GM18520 (cell line): ENCODE measurements around the gene ERICH6.
"Not testable (repeated sequence)": the region's sequence is repeated elsewhere in the genome, so short reads cannot be mapped to it uniquely, and the experiment has no call there.

ENCODE experiments used
- ATAC-seq: cut with Tn5 transposase; IDR thresholded peaks from one replicate; pipeline ENCODE4 v1.9.1; 2021; ENCODE audit not compliant: unreplicated experiment

The ERICH6 gene

DNA sequence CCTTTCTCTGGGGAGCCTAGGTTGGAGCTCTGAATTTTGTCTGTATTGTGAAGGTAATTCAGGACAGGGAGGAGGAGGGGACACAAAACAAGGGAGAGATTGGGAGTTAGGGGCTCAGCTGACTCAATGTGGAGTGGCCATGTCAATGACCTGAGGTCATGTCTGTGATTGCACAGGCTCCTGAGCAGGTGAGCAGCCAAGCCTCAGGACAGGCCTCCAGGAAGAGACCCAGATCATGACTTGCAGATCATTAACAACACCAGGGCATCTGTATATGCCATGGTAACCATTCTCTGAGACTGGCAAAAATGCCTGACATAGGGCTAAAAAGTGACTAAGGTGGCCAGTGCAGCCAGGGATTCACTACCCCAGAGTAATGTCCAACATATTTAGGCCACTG, 20.9 kb downstream of the ERICH6 start:
- ATAC-seq, result no peak

DNA sequence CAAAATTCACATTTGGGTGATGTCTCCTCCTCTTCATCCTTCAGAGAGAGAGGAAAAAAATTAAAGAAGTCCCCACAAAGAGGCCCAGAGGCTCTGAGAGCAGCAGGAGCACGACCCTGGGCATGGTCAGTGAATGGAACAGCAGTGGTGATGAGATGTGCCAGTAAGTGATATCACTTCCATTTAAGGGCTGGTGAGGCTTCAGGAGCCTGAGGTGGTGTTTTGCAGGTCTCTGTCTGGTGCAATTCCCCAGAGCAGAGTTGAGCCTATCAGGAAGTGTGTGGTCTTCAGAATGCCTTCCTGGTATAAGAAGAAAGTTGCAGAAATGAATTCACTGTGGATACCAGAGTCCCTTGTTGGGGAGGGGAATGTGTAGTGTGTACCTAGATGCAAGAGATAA, 21.4 kb downstream of the ERICH6 start:
- no peak for ATAC-seq

DNA sequence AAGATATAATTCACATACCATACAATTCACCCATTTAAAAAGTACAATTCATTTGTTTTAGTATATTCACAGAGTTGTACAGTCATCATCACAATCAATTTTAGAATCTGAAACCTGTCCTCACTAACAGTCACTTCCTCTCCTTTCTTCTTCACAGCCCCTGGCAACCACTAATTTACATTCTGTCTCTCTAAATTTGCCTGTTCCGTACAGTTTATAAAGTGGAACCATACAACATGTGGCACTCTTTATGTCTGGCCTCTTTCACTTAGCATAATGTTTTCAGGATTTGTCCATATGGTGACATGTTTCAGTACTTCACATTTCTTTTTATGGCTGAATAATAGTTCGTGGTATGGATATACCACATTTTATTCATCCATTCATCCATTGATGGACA, 22.7 kb downstream of the ERICH6 start:
- ATAC-seq, result peak; percentile 99

DNA sequence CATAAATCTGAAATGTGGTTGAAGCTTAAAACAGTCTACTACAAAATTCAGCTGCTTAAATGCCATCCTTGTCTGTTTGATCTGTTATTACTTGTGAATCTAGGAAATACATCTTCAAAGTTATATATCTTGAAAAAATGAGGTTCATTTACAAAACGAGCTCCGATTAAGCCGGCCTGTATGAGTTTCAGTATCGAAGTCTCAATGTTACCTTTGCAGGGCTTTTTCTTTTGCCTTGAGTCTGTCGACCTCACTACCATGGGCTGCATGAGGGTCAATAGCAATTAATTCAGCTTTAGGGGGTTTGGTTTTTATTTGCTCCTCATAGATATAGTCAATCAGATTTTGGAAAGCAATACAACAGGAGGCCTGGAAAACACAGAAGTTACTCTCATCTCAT, 23.2 kb downstream of the ERICH6 start:
- ATAC-seq, result no peak

DNA sequence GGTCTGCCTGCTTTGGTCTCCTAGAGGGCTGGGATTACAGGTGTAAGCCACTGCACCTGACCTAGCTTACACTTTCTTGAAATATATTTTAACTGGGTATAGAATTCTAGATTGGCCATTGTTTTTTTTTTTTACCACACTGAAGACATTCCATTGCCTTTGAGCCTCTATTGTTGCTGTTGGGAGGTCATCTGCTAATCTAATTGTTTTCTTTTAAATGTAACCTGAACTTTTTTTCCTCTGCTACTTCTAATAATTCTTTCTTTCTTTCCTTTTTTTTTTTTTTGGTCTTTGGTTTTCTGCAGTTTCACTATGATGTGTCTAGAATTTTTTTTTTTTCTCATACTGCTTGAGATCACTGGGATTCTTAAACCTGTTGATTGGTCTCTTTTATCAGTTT, 28.1 kb downstream of the ERICH6 start:
- no peak for ATAC-seq

DNA sequence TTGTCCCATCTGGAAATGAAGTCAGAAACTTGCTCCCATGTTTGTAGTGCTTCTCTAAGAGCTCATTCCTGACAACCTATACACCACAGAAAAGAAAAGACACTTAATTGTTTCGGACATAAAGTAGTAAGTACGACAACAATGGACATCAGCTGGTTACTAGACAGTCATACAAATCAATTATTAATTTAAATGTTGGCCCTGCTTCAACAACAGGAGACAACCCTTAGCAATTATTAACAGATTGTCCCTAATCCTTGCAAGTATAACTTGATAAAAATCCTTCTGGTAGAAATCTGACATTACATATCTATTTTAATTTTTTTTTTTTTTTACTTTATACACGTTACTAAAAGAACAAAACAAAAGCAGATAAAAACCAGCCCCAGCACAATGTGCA, 29.8 kb downstream of the ERICH6 start:
- no peak for ATAC-seq

DNA sequence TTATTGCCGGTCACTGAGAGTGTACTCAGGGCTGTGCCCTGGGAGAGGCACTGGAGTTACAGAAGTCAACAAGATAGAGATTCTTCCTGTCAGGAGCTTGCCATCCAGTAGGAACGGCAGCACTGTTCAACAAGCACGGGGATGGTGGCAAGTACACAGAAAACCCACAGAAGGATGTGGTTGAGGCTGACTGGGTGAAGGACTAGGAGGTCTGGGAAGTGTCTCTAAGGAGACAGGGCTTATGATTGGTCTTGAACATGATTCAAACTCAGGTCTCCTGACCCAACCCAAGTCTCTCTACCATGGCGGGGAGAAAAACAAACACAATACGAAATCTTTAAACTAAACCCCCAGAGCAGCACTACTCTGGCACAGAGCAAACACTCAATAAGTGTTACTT, 37.6 kb downstream of the ERICH6 start:
- no peak for ATAC-seq

DNA sequence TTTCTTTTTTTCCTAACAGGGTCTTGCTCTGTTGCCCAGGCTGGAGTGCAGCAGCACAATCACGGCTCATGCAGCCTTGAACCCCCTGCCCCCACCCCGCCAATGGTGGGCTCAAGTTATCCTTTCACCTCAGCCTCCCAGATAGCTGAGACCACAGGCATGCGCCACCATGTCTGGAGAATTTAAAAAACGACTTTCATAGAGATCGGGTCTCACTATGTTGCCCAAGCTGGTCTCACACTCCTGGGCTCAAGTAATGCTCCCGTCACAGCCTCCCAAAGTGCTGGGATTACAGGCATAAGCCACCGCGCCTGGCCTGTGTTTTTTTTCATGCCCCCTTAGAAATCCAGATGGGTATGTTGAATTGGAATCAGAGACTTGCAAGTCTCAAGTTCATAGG, 40.3 kb downstream of the ERICH6 start:
- ATAC-seq, result no peak

DNA sequence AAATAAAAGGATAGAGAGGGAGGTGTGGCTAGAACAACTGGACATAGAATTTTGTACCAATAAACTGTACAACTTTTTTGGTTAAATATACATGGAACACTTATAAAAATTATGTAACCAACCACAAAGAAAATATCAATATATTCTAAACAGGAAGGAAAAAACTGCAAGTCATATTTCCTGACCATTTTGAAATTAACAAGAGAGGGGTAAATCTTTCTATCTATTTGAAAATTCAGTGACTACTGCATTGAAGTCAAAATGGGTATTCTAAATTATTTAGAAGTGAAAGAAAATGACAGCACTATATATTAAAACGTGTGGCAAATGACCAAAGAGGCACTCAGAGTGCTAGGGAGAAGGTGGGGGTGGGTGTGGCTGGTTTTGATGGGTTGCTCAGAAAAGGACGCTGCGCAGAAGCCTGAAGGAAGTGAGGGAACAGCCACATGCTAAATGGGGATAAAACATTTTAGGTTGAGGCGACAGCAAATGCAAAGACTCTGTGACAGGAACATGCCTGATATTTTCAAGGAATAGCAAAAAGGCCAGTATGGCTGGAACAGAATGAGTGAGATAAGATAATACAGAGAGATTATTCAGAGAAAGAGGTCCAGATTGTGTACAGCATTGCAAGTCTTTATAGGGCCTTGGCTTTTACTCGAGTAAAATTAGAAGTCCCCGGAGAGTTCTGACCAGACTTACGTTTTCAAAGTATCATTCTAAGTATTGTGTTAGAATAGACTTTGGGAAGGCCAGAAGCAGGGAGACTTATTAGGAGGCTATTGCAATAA, 41.1 kb downstream of the ERICH6 start:
- no peak for ATAC-seq

DNA sequence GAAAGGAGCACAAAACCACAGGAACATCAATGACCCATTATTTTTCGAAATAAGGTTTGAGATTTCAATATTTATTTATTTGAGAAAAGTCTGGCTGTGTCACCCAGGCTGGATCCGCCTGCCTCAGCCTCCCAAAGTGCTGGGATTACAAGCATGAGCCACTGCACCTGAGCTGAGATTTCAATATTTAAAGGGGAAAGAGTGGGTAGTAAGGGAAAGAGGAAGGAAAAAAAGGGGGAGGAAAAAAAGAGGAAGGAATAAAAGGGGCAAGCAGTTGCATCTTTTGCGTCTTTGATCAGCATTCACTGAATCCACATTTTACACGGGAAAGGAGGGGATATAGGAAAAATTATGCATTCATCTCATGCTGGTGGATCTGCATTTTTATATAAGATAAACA, 47.4 kb downstream of the ERICH6 start:
- no peak for ATAC-seq

DNA sequence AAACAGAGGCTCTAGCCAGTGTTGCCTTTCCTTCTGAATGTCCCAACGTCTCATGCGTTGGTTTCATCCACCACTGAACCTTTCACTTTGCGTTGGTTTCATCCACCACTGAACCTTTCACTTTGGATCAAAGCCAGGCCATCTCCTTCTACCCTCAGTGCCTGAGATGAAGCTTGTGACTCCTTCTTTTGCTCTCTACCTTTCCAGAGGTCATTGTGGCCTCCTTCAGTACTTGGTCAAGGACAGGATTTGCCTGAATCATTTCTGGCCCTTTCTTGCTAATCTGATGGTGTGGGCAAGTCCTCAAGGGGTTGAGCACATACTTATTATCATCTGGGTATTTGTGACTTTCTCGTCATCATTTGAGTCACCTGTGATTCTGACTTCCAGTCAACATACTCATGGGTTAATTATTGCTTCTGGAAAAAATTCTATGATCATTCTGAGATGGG, 50.6 kb downstream of the ERICH6 start:
- ATAC-seq, result peak; percentile 53

DNA sequence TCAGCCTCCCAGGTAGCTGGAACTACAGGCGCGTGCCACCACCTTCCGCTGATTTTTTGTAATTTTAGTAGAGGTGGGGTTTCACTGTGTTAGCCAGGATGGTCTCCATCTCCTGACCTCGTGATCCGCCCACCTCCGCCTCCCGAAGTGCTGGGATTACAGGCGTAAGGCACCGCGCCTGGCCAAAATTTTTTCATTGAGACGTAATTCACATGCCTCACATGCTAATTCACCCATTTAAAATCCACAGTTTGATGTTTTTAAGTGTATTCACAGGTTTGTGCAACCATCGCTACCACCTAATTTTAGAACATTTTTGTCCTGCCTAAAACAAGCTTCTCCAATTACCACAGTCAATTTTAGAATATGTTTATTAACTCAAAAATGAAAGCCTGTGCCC, 63.5 kb downstream of the ERICH6 start:
- no peak for ATAC-seq

DNA sequence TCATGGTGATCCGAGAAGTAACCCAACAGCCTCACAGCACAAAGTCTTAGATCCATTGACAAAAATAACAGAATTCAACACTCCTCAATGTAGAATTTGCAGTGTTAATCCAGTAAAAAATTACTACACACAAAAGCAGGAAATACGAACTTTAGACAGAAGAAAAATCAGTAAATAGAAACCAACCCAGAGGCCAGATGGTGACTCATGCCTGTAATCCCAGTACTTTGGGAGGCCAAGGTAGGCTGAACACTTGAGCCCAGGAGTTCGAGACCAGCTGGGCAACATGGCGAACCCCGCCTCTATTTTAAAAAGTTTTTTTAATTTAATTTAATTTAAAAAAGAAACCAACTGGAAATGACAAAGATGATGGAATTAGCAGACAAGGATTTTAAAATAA, 64.5 kb downstream of the ERICH6 start:
- no peak for ATAC-seq

DNA sequence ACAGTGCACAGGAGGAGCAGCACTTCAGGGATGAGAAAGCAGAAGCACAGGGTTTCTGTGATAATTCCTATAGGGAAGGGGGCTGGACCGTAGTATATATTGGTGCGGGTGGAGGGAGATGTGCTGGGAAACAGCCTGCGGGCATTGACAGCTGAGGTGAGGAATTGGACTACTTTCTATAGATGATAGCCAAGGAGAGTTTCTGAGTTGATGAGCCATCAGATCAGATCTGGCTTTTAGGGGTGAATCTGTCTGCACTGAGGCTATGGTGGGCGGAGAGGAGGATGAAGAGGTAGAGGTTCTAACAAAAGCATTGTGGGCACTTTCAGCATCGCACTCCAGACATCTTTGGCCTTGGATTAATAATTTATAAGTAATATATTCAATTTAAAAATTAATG, 67.5 kb downstream of the ERICH6 start:
- ATAC-seq, result no peak

DNA sequence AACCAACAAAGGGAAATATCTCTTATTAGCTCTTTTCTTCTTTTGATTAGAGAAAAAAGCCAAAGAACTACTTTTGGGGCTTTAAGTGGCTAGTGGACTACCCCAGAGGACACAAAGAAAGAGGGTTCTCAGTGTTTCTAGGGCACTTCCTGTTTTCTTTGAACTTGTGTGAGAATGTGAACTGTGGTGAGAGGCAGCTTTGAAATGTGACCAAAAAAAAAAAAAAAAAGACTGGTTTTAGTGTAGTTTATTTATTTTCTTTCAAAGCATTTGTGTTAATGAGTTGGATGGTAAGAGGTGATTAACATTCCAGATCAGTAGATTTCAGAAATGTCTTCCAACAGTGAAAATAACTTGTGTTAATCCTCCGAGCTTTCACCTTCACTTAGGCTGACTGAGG, 68.2 kb downstream of the ERICH6 start:
- ATAC-seq, result peak; percentile 79

DNA sequence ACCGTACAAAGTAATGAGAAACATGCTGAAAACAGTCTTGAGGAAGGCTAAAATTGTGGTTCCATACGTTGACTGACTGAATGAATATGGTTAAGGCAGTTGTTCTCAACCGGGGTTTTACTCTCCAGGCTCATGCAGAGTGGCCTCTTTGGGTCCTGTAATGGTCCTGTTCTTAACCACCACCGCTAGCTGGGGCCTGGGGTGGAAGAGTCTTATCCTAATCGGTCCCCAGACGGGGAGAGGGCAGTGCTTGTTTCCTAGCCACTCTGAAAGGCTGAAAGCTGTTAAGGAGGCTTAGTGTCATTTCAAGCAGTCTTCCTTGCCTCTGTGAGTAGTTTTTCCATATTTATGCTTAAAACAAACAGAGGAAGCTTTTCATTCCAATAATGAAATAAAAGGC, 68.6 kb downstream of the ERICH6 start:
- ATAC-seq, result no peak

DNA sequence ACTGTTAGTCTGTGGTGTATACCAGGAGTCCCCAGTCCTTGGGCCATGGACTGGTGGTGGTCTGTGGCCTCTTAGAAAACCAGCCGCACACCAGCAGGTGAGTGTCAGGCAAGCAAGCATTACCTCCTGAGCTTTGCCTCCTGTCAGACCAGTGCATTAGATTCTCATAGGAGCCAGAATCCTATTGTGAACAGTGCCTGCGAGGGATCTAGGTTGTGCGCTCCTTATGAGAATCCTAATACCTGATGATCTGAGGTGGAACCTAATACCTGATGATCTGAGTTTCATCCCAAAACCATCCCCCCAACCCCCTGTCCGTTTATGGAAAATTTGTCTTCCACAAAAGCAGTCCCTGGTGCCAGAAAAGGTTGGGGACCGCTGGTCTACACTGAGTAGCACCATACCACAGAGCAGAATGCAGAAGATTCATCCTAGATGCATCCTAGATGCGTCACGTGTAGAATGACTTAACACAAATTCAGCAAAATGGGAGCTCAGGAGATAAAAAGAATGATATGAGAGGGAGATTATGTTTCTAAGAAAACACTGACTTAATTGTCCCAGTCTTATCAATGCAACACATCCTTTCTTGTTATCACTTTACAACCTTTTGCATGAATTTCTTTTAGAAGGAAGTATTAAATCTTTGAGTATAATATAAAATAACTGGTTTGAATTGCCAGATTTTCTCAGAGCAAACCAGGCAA, 72.1 kb downstream of the ERICH6 start:
- no peak for ATAC-seq

DNA sequence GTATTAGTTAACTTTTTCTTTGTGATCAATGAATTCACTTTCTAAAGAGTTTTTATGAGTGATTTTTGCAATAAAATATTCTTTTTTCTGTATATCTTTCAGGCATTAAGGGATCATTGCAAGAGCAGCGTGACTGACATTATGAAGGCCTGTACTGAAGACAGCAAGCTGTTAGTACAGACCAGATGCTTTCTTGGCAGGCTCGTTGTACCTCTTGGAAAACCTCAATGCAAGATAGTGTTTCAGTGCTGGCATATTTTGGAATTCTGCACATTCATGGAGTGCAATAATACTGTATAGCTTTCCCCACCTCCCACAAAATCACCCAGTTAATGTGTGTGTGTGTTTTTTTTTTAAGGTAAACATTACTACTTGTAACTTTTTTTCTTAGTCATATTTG, 76.2 kb downstream of the ERICH6 start:
- ATAC-seq, result no peak

DNA sequence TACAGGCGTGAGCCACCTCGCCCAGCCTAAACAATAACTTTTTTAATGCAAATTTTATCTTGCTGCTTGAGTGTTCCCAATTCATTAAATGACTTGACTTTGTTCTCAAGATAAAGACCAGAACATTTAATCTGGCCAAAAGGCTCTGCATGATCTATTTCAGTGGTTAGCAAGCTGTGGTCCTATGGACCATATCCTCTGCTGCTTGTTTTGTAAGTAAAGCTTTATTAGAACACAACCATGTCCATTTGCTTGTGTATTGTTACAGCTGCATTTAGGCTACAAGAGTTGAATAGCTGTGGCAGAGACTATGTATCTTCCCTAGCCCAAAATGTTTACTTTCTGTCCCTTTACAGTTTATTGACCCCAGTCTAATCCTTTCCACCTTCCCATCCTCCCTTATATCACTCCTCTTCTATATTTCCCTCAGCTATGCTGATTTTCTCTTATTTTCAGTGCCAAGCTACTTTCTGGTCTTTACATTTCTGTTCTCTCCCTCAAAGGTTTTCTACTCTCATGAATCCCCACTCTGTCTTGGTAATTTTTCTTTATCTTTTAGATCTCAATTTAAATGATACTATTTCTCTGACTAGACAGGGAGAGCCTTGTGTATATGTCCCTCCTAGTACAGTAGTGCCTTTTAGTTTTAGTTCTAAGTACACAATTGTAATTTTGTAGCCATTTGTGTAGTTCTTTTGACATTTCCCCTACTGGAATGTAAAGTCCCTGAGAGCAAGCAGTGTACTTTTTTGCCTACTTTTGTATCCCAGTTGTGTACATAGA, 77.4 kb downstream of the ERICH6 start:
- ATAC-seq, result no peak

DNA sequence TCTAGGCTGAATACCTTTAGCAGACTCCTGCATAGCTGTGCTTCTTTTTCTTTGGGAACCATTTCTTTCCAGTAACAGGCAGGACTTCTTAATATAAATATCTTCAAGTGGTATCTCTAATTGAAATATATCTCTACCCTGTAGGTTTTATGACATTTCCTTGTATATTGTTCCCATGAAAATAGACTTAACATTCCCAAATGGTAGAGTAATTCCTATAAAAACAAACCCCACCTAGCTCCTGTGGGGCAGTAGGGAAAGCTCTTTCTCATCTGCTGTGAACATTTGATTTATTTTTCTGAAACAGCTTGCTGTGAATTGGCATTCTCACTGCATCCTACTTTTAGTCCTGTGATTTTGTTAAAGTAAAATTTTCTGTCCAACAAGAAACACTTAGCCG, 79.8 kb downstream of the ERICH6 start:
- ATAC-seq, result no peak

DNA sequence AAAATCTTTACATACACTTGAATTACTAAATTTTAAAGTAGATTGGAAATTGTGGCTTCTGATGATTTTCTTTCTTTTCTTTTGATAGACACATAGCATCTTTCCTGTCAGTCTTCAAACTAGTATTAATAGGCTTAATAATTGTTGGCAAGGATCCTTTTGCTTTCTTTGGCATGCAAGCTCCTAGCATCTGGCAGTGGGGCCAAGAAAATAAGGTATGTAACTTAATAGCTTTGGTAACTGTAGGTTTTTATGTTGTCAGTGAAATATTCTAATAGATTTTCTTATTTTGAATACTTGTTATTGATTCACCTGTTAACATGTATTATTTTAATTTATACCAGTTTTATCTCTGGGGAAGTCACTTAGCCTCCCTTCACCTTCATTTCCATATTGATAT, 80.8 kb downstream of the ERICH6 start:
- ATAC-seq, result not testable (repeated sequence)
